GM23338 (cell line): ENCODE results near the gene IGSF22. TPM values are rescaled to one million over a fixed set of nuclear protein-coding genes. Genes with fewer than 3 reads are reported as not detected.

Source experiments
- ATAC-seq: fragments of 200-7000 bp; cut with Tn5 transposase; 3 replicates; pipeline ENCODE4 v1.9.1; 2020
- DNase-seq: peaks from one replicate; pipeline ENCODE4 v3.0.0-alpha.2; 2015; ENCODE audit warnings: low spot score
- H2AFZ ChIP-seq: fragments of 200-600 bp; sonication (generic); 2 replicates; pipeline ENCODE4 v1.8.0; 2016; ENCODE audit warnings: antibody characterized with exemption, mild to moderate bottlenecking, moderate library complexity
- H3F3A ChIP-seq: fragments of 200-600 bp; sonication (generic); replicated peaks from 2 replicates; pipeline ENCODE4 v1.8.0; 2017; ENCODE audit warnings: antibody characterized with exemption, mixed run types, low read depth
- H3K27ac ChIP-seq: fragments of 200-600 bp; sonication (generic); 2 replicates; pipeline ENCODE4 v1.6.1; 2016; ENCODE audit warnings: low read depth
- H3K27me3 ChIP-seq: fragments of 200-600 bp; sonication (generic); 2 replicates; pipeline ENCODE4 v1.8.0; 2016; ENCODE audit warnings: mild to moderate bottlenecking, mixed run types, moderate library complexity; ENCODE audit not compliant: insufficient read depth
- H3K36me3 ChIP-seq: fragments of 200-600 bp; sonication (generic); 2 replicates; pipeline ENCODE4 v1.8.0; 2016; ENCODE audit warnings: mild to moderate bottlenecking; ENCODE audit not compliant: insufficient read depth
- H3K4me1 ChIP-seq: fragments of 200-600 bp; sonication (generic); 2 replicates; pipeline ENCODE4 v1.8.0; 2016; ENCODE audit warnings: mild to moderate bottlenecking, moderate library complexity; ENCODE audit not compliant: insufficient read depth
- H3K4me2 ChIP-seq: fragments of 200-600 bp; sonication (generic); 2 replicates; pipeline ENCODE4 v1.7.1; 2017; ENCODE audit warnings: mixed run types
- H3K4me3 ChIP-seq: fragments of 200-600 bp; sonication (generic); 2 replicates; pipeline ENCODE4 v1.6.1; 2016; ENCODE audit warnings: mixed run types
- H3K79me2 ChIP-seq: fragments of 200-600 bp; sonication (generic); replicated peaks from 2 replicates; pipeline ENCODE4 v1.8.0; 2017; ENCODE audit warnings: mild to moderate bottlenecking; ENCODE audit not compliant: insufficient read depth
- H3K9me2 ChIP-seq: fragments of 200-600 bp; sonication (generic); 2 replicates; pipeline ENCODE4 v1.8.0; 2017; ENCODE audit not compliant: insufficient read depth
- H4K20me1 ChIP-seq: fragments of 200-600 bp; sonication (generic); replicated peaks from 2 replicates; pipeline ENCODE4 v1.8.0; 2017; ENCODE audit warnings: mild to moderate bottlenecking; ENCODE audit not compliant: insufficient read depth
- H3K27ac Mint-ChIP-seq: 2 replicates; pipeline ENCODE4 v1.8.0; 2020; ENCODE audit warnings: inconsistent platforms, mild to moderate bottlenecking, moderate library complexity, mixed read lengths
- H3K27me3 Mint-ChIP-seq: 3 replicates; pipeline ENCODE4 v1.8.0; 2022; ENCODE audit warnings: low read depth, mild to moderate bottlenecking, moderate library complexity, mixed read lengths, inconsistent platforms; ENCODE audit not compliant: insufficient read depth, poor library complexity
- H3K36me3 Mint-ChIP-seq: 3 replicates; pipeline ENCODE4 v1.8.0; 2021; ENCODE audit warnings: low read depth, mild to moderate bottlenecking, inconsistent platforms, moderate library complexity, mixed read lengths
- H3K4me1 Mint-ChIP-seq: 3 replicates; pipeline ENCODE4 v1.8.0; 2020; ENCODE audit warnings: mild to moderate bottlenecking, inconsistent platforms, mixed read lengths
- H3K4me3 Mint-ChIP-seq: 3 replicates; pipeline ENCODE4 v1.8.0; 2021; ENCODE audit warnings: moderate library complexity, mild to moderate bottlenecking, inconsistent platforms, mixed read lengths
- H3K9me3 Mint-ChIP-seq: 3 replicates; pipeline ENCODE4 v1.8.0; 2020; ENCODE audit warnings: moderate library complexity, mild to moderate bottlenecking, inconsistent platforms, mixed read lengths
- CREB1 ChIP-seq: fragments of 250-450 bp; sonication (Bioruptor Pico); IDR thresholded peaks from 2 replicates; pipeline ENCODE4 v1.5.0; 2020; ENCODE audit warnings: low read depth, mild to moderate bottlenecking, moderate library complexity
- EZH2 ChIP-seq: fragments of 200-600 bp; sonication (generic); IDR thresholded peaks from one replicate; pipeline ENCODE4 v1.8.0; 2017; ENCODE audit warnings: antibody characterized with exemption, mild to moderate bottlenecking, low read depth; ENCODE audit not compliant: unreplicated experiment
- JUNB ChIP-seq: IDR thresholded peaks from one replicate; pipeline ENCODE4 v1.6.1; 2016; ENCODE audit warnings: antibody characterized with exemption; ENCODE audit not compliant: unreplicated experiment
- NANOG ChIP-seq: IDR thresholded peaks from 2 replicates; pipeline ENCODE4 v1.6.1; 2016; ENCODE audit warnings: antibody characterized with exemption, borderline replicate concordance
- POLR2AphosphoS5 ChIP-seq: IDR thresholded peaks from 2 replicates; pipeline ENCODE4 v1.6.1; 2016; ENCODE audit warnings: antibody characterized with exemption, low read depth
- STAT1 ChIP-seq: IDR thresholded peaks from one replicate; pipeline ENCODE4 v1.6.1; 2016; ENCODE audit warnings: antibody characterized with exemption; ENCODE audit not compliant: unreplicated experiment
- ZNF114 ChIP-seq: fragments of 250-450 bp; sonication (Bioruptor Pico); IDR thresholded peaks from 2 replicates; pipeline ENCODE4 v1.5.0; 2020; ENCODE audit warnings: mild to moderate bottlenecking, moderate library complexity
- ZNF331 ChIP-seq: fragments of 250-450 bp; sonication (Bioruptor Pico); IDR thresholded peaks from 2 replicates; pipeline ENCODE4 v1.5.0; 2020; ENCODE audit warnings: low read depth, mild to moderate bottlenecking, moderate library complexity
- polyA plus RNA-seq: library from polyadenylated mRNA; unstranded; fragments of >200 nt; fragmentation: Nextera tagmentation; extraction: Ambion mirVana; gene quantifications from 2 replicates; pipeline ENCODE4 v1.2.1, GENCODE V29; 2016
- total RNA-seq: library from RNA; depleted of rRNA; stranded (reverse); fragments of >200 nt; shearing (Covaris generic); gene quantifications from 2 replicates; pipeline ENCODE4 v1.2.3, GENCODE V29; 2014
- TF ChIP-seq, protein P1 (sequence below): IDR thresholded peaks from one replicate; pipeline ENCODE4 v1.6.1; 2018; ENCODE audit warnings: antibody characterized with exemption; ENCODE audit not compliant: unreplicated experiment
- TF ChIP-seq, protein P2 (sequence below): IDR thresholded peaks from 2 replicates; pipeline ENCODE4 v1.6.1; 2016; ENCODE audit warnings: antibody characterized with exemption
- TF ChIP-seq, protein P3 (sequence below): fragments of 250-450 bp; sonication (Bioruptor Pico); IDR thresholded peaks from 2 replicates; pipeline ENCODE4 v1.5.0; 2020; ENCODE audit warnings: mild to moderate bottlenecking, moderate library complexity
- TF ChIP-seq, protein P4 (sequence below), 2 experiments: fragments of 200-600 bp in 1 of 2; sonication (generic) in 1 of 2; conservative IDR thresholded peaks; 2 replicates each; pipeline versions ENCODE4 v1.5.1 to v1.6.1; 2016 to 2017; ENCODE audit warnings: antibody characterized with exemption in 2 of 2, low read depth in 2 of 2, mild to moderate bottlenecking in 2 of 2, moderate library complexity in 1 of 2

The IGSF22 gene
- total and polyA plus RNA-seq, 2 experiments from 2014 or later, result 0.37 TPM; not detected in 1

DNA sequence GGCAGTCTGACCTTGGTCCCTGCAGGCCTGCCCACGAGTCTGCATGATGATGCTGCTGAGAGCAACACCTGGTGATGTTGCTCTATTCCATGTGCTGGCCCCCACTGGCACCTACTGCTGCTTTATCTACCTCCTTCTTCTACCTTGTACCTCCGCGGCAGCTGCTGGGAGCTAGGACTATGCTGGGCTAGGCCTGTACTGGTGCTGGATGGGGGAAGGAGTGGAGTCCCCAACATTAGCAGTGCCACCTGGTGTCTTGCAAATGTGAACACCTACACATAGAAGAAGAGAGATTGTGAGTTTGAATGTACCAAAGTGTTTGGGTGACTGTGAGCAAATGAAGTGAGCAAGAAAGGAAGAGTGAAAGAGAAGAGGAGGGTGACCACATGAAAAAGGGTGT is 35.2 kb upstream of the IGSF22 start (continued):
- TF ChIP-seq, protein P1, sequence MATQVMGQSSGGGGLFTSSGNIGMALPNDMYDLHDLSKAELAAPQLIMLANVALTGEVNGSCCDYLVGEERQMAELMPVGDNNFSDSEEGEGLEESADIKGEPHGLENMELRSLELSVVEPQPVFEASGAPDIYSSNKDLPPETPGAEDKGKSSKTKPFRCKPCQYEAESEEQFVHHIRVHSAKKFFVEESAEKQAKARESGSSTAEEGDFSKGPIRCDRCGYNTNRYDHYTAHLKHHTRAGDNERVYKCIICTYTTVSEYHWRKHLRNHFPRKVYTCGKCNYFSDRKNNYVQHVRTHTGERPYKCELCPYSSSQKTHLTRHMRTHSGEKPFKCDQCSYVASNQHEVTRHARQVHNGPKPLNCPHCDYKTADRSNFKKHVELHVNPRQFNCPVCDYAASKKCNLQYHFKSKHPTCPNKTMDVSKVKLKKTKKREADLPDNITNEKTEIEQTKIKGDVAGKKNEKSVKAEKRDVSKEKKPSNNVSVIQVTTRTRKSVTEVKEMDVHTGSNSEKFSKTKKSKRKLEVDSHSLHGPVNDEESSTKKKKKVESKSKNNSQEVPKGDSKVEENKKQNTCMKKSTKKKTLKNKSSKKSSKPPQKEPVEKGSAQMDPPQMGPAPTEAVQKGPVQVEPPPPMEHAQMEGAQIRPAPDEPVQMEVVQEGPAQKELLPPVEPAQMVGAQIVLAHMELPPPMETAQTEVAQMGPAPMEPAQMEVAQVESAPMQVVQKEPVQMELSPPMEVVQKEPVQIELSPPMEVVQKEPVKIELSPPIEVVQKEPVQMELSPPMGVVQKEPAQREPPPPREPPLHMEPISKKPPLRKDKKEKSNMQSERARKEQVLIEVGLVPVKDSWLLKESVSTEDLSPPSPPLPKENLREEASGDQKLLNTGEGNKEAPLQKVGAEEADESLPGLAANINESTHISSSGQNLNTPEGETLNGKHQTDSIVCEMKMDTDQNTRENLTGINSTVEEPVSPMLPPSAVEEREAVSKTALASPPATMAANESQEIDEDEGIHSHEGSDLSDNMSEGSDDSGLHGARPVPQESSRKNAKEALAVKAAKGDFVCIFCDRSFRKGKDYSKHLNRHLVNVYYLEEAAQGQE, result no peak
- no peak for TF ChIP-seq STAT1
- no peak for TF ChIP-seq NANOG
- no peak for TF ChIP-seq JUNB
- no peak for TF ChIP-seq POLR2AphosphoS5
- no peak for TF ChIP-seq ZNF114 (CRISPR knock-in tag)
- TF ChIP-seq CREB1 (CRISPR knock-in tag), result no peak
- TF ChIP-seq ZNF331 (CRISPR knock-in tag), result no peak
- TF ChIP-seq, protein P2, sequence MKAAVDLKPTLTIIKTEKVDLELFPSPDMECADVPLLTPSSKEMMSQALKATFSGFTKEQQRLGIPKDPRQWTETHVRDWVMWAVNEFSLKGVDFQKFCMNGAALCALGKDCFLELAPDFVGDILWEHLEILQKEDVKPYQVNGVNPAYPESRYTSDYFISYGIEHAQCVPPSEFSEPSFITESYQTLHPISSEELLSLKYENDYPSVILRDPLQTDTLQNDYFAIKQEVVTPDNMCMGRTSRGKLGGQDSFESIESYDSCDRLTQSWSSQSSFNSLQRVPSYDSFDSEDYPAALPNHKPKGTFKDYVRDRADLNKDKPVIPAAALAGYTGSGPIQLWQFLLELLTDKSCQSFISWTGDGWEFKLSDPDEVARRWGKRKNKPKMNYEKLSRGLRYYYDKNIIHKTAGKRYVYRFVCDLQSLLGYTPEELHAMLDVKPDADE, result no peak

DNA sequence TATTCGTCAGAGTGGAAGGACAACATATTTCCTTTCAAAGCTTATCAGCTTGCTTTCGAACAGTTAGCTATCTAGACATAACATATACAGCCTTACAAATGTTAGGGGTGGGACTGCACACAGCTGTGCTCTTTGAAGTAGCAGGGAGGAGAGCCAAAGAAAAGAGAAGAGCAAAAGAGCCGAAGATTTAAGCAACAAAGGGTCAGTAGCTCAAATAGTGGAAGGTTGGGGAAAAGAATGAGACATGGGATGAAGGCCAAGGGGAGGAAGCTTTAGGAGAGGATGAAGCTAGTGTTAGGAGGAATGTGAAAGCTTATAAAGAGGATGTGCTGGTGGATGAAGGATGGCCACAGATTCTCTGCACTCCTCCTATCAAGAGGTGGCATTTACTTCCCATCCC is 31.8 kb upstream of the IGSF22 start:
- Mint-ChIP-seq H3K4me3 (no peak overlapping the region), H3K36me3 (no peaks in the 10 kb centered on the region; the same call in 2 of the 3 replicates), H3K27me3 (peaks cover 3% of the 10 kb centered on the region), H3K27ac (no peak overlapping the region), H3K9me3 (no peaks in the 10 kb centered on the region), H3K4me1 (no peaks in the 10 kb centered on the region)
- H4K20me1 ChIP-seq, result no peaks in the 10 kb centered on the region
- H3F3A ChIP-seq, result no peaks in the 10 kb centered on the region
- no peak for ATAC-seq
- H3K4me3 ChIP-seq, result no peak overlapping the region
- H3K27me3 ChIP-seq, result no peaks in the 10 kb centered on the region
- H3K27ac ChIP-seq, result no peak overlapping the region
- H3K9me2 ChIP-seq, result no peaks in the 10 kb centered on the region
- no peak overlapping the region for H2AFZ ChIP-seq
- H3K36me3 ChIP-seq, result no peaks in the 10 kb centered on the region
- no peak for DNase-seq
- no peaks in the 10 kb centered on the region for H3K4me1 ChIP-seq
- H3K4me2 ChIP-seq, result no peak overlapping the region
- no peaks in the 10 kb centered on the region for H3K79me2 ChIP-seq
- TF ChIP-seq ZNF331 (CRISPR knock-in tag) (no peak), CREB1 (CRISPR knock-in tag) (no peak), STAT1 (no peak), EZH2 (no peak), NANOG (no peak)
- TF ChIP-seq, protein P3, sequence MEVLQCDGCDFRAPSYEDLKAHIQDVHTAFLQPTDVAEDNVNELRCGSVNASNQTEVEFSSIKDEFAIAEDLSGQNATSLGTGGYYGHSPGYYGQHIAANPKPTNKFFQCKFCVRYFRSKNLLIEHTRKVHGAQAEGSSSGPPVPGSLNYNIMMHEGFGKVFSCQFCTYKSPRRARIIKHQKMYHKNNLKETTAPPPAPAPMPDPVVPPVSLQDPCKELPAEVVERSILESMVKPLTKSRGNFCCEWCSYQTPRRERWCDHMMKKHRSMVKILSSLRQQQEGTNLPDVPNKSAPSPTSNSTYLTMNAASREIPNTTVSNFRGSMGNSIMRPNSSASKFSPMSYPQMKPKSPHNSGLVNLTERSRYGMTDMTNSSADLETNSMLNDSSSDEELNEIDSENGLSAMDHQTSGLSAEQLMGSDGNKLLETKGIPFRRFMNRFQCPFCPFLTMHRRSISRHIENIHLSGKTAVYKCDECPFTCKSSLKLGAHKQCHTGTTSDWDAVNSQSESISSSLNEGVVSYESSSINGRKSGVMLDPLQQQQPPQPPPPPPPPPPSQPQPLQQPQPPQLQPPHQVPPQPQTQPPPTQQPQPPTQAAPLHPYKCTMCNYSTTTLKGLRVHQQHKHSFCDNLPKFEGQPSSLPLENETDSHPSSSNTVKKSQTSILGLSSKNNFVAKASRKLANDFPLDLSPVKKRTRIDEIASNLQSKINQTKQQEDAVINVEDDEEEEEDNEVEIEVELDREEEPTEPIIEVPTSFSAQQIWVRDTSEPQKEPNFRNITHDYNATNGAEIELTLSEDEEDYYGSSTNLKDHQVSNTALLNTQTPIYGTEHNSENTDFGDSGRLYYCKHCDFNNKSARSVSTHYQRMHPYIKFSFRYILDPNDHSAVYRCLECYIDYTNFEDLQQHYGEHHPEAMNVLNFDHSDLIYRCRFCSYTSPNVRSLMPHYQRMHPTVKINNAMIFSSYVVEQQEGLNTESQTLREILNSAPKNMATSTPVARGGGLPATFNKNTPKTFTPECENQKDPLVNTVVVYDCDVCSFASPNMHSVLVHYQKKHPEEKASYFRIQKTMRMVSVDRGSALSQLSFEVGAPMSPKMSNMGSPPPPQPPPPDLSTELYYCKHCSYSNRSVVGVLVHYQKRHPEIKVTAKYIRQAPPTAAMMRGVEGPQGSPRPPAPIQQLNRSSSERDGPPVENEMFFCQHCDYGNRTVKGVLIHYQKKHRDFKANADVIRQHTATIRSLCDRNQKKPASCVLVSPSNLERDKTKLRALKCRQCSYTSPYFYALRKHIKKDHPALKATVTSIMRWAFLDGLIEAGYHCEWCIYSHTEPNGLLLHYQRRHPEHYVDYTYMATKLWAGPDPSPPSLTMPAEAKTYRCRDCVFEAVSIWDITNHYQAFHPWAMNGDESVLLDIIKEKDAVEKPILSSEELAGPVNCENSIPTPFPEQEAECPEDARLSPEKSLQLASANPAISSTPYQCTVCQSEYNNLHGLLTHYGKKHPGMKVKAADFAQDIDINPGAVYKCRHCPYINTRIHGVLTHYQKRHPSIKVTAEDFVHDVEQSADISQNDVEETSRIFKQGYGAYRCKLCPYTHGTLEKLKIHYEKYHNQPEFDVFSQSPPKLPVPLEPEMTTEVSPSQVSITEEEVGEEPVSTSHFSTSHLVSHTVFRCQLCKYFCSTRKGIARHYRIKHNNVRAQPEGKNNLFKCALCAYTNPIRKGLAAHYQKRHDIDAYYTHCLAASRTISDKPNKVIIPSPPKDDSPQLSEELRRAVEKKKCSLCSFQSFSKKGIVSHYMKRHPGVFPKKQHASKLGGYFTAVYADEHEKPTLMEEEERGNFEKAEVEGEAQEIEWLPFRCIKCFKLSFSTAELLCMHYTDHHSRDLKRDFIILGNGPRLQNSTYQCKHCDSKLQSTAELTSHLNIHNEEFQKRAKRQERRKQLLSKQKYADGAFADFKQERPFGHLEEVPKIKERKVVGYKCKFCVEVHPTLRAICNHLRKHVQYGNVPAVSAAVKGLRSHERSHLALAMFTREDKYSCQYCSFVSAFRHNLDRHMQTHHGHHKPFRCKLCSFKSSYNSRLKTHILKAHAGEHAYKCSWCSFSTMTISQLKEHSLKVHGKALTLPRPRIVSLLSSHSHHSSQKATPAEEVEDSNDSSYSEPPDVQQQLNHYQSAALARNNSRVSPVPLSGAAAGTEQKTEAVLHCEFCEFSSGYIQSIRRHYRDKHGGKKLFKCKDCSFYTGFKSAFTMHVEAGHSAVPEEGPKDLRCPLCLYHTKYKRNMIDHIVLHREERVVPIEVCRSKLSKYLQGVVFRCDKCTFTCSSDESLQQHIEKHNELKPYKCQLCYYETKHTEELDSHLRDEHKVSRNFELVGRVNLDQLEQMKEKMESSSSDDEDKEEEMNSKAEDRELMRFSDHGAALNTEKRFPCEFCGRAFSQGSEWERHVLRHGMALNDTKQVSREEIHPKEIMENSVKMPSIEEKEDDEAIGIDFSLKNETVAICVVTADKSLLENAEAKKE (CRISPR knock-in tag), result no peak
- TF ChIP-seq, protein P2, result no peak
- TF ChIP-seq, protein P4, sequence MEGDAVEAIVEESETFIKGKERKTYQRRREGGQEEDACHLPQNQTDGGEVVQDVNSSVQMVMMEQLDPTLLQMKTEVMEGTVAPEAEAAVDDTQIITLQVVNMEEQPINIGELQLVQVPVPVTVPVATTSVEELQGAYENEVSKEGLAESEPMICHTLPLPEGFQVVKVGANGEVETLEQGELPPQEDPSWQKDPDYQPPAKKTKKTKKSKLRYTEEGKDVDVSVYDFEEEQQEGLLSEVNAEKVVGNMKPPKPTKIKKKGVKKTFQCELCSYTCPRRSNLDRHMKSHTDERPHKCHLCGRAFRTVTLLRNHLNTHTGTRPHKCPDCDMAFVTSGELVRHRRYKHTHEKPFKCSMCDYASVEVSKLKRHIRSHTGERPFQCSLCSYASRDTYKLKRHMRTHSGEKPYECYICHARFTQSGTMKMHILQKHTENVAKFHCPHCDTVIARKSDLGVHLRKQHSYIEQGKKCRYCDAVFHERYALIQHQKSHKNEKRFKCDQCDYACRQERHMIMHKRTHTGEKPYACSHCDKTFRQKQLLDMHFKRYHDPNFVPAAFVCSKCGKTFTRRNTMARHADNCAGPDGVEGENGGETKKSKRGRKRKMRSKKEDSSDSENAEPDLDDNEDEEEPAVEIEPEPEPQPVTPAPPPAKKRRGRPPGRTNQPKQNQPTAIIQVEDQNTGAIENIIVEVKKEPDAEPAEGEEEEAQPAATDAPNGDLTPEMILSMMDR (conservative IDR thresholded peaks at IDR 0.05; ENCODE audit: low read depth in 2 of 2), result no peak
